ENCODE results near the gene RPLP1.

The RPLP1 gene

GRCh38 chr15:69491038-69491505 lies 38.5 kb downstream of the RPLP1 start:
- H3K79me2 ChIP-seq: no peaks in the 10 kb centered on the region
- H3K4me3 ChIP-seq (ENCODE audit: low read depth, low read length): no peak overlapping the region
- no peak overlapping the region for H2AFZ ChIP-seq
- no peak overlapping the region for H3K4me2 ChIP-seq (ENCODE audit: low read length)
- TF ChIP-seq CTCF (IDR thresholded peaks at IDR 0.05): no peak
- H3K9ac ChIP-seq: no peak overlapping the region
- H3K27ac ChIP-seq: no peak overlapping the region
- no peaks in the 10 kb centered on the region for H3K36me3 ChIP-seq (ENCODE audit: control insufficient read depth, insufficient read depth, low read length)
- H3K27me3 ChIP-seq (ENCODE audit: control insufficient read depth, insufficient read depth, low read length): no peaks in the 10 kb centered on the region
- no peaks in the 10 kb centered on the region for H3K9me3 ChIP-seq (ENCODE audit: control insufficient read depth, low read length)
- no peaks in the 10 kb centered on the region for H3K4me1 ChIP-seq

- H3K4me1 ChIP-seq: no peaks in the 10 kb centered on the region
- no peak overlapping the region for H3K27ac ChIP-seq
- H3K79me2 ChIP-seq: no peaks in the 10 kb centered on the region
- TF ChIP-seq CTCF (IDR thresholded peaks at IDR 0.05): no peak
- no peak overlapping the region for H3K9ac ChIP-seq
- H3K27me3 ChIP-seq (ENCODE audit: control insufficient read depth, insufficient read depth, low read length): no peaks in the 10 kb centered on the region
- no peak overlapping the region for H3K4me2 ChIP-seq (ENCODE audit: low read length)
- H3K36me3 ChIP-seq (ENCODE audit: control insufficient read depth, insufficient read depth, low read length): no peaks in the 10 kb centered on the region
- H3K4me3 ChIP-seq (ENCODE audit: low read depth, low read length): no peak overlapping the region
- H2AFZ ChIP-seq: no peak overlapping the region
- no peaks in the 10 kb centered on the region for H3K9me3 ChIP-seq (ENCODE audit: control insufficient read depth, low read length)
Observed at GRCh38 chr15:69493406-69493805, 40.8 kb downstream of the RPLP1 start.

DNA sequence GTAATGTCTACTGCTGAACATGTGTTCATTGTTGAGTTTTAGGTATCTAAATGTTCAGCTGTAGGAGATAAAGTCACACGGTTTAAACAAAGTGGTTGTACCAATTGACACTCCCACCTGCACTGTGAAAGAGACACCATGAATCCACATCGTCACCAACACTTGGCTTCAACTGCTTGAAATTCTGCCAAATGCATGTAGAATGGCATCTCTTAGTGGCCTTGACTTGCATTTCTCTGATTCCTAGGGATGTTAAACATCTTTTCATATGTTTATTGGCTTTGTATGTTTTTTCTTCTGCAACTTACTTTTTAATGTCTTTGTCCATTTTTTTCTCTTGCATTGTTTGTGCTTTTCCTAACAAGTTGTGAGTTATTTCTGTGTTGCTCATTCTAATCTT lies 43.4 kb downstream of the RPLP1 start:
- no peak overlapping the region for H3K9ac ChIP-seq
- no peaks in the 10 kb centered on the region for H3K27me3 ChIP-seq (ENCODE audit: control insufficient read depth, insufficient read depth, low read length)
- no peak overlapping the region for H3K4me2 ChIP-seq (ENCODE audit: low read length)
- no peak overlapping the region for H3K27ac ChIP-seq
- no peak overlapping the region for H2AFZ ChIP-seq
- no peaks in the 10 kb centered on the region for H3K9me3 ChIP-seq (ENCODE audit: control insufficient read depth, low read length)
- TF ChIP-seq CTCF (IDR thresholded peaks at IDR 0.05): no peak
- no peaks in the 10 kb centered on the region for H3K79me2 ChIP-seq
- no peak overlapping the region for H3K4me3 ChIP-seq (ENCODE audit: low read depth, low read length)
- no peaks in the 10 kb centered on the region for H3K36me3 ChIP-seq (ENCODE audit: control insufficient read depth, insufficient read depth, low read length)
- no peaks in the 10 kb centered on the region for H3K4me1 ChIP-seq

DNA sequence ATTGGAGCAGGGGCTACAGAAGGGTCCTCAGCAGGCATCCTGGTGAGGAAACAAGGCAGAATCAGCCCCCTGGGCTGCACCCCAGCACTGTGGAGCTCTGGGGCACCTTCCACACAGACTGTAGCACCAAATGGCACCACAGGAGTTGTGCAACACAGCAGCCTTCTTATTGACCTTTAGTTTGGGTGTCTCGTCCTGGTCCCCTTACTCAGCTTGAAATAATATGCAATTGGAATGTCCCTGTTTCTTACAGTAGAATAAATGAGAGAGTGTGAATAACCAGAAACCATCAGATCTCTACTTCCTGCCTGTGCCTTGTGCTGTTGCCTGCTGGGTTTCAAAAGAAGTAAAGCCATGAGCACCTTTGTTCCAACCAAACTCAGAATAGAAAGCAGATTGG lies 44.5 kb downstream of the RPLP1 start:
- H3K4me1 ChIP-seq: no peaks in the 10 kb centered on the region
- no peak overlapping the region for H3K4me3 ChIP-seq (ENCODE audit: low read depth, low read length)
- no peaks in the 10 kb centered on the region for H3K27me3 ChIP-seq (ENCODE audit: control insufficient read depth, insufficient read depth, low read length)
- no peak for TF ChIP-seq CTCF (IDR thresholded peaks at IDR 0.05)
- H3K36me3 ChIP-seq (ENCODE audit: control insufficient read depth, insufficient read depth, low read length): no peaks in the 10 kb centered on the region
- no peak overlapping the region for H2AFZ ChIP-seq
- no peak overlapping the region for H3K27ac ChIP-seq
- no peak overlapping the region for H3K9ac ChIP-seq
- H3K4me2 ChIP-seq (ENCODE audit: low read length): no peak overlapping the region
- no peaks in the 10 kb centered on the region for H3K79me2 ChIP-seq
- H3K9me3 ChIP-seq (ENCODE audit: control insufficient read depth, low read length): no peaks in the 10 kb centered on the region

DNA sequence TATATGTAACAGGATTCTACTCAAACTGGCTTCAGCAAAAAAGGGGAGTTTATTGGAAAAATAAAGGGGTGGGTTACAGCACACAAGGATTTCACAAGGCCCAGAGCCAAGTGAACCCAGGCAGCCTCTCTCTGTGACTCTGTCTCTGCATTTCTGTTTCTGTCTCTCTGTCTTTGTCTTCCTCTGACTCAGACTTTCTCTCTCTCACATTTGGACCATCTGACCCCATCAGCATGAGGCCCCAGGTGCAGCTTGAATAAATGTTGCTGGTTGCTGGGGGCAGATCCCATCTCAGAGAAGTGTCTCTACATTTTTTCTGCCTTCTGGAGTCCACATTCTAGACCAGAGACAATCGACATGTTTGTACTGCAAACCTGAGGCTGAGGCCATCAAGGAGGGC lies 45.0 kb downstream of the RPLP1 start:
- no peaks in the 10 kb centered on the region for H3K9me3 ChIP-seq (ENCODE audit: control insufficient read depth, low read length)
- no peaks in the 10 kb centered on the region for H3K36me3 ChIP-seq (ENCODE audit: control insufficient read depth, insufficient read depth, low read length)
- H2AFZ ChIP-seq: no peak overlapping the region
- no peak overlapping the region for H3K27ac ChIP-seq
- H3K9ac ChIP-seq: no peak overlapping the region
- H3K4me3 ChIP-seq (ENCODE audit: low read depth, low read length): no peak overlapping the region
- H3K27me3 ChIP-seq (ENCODE audit: control insufficient read depth, insufficient read depth, low read length): no peaks in the 10 kb centered on the region
- no peak for TF ChIP-seq CTCF (IDR thresholded peaks at IDR 0.05)
- no peaks in the 10 kb centered on the region for H3K79me2 ChIP-seq
- no peak overlapping the region for H3K4me2 ChIP-seq (ENCODE audit: low read length)
- no peaks in the 10 kb centered on the region for H3K4me1 ChIP-seq
